ENCODE results near the gene FAM163A. TPM values are rescaled to one million over a fixed set of nuclear protein-coding genes. Genes with fewer than 3 reads are reported as not detected.

Gene FAM163A
- total RNA-seq, 2 experiments from 2014 or later, result not detected

GRCh38 chr1:179805291-179806195, 62.5 kb downstream of the FAM163A start:
- Mint-ChIP-seq H3K4me1 (no peaks in the 10 kb centered on the region), H3K4me3 (no peak overlapping the region), H3K27me3 (peaks cover 4% of the 10 kb centered on the region), H3K9me3 (no peaks in the 10 kb centered on the region), H3K27ac (no peak overlapping the region), H3K36me3 (ENCODE audit: low read depth) (no peaks in the 10 kb centered on the region)
- POLR2A ChIA-PET, result no interaction called here
- DNase-seq, result no peak
- CTCF ChIA-PET, result interaction anchor here (3.3 to 11.6 kb wide), 3 partner anchors 9 to 100 kb away, joined by 20 to 419 read pairs (median 60); no protein-coding TSS in a partner anchor

- CTCF ChIA-PET, result interaction anchor here (3.3 to 11.6 kb wide), 3 partner anchors 8 to 101 kb away, joined by 20 to 419 read pairs (median 60); no protein-coding TSS in a partner anchor
- H3K4me3 Mint-ChIP-seq, result no peak overlapping the region
- no peak for DNase-seq
- H3K27me3 Mint-ChIP-seq, result peaks cover 3% of the 10 kb centered on the region
- H3K4me1 Mint-ChIP-seq, result no peaks in the 10 kb centered on the region
- POLR2A ChIA-PET, result no interaction called here
- H3K36me3 Mint-ChIP-seq (ENCODE audit: low read depth), result no peaks in the 10 kb centered on the region
- no peaks in the 10 kb centered on the region for H3K9me3 Mint-ChIP-seq
- no peak overlapping the region for H3K27ac Mint-ChIP-seq
These were observed 63.2 kb downstream of the FAM163A start for GRCh38 chr1:179806333-179806732.

- ChIA-PET CTCF (interaction anchor here (3.3 to 11.6 kb wide), 4 partner anchors 7 to 102 kb away, joined by 17 to 419 read pairs (median 40); no protein-coding TSS in a partner anchor), POLR2A (no interaction called here)
- H3K36me3 Mint-ChIP-seq (ENCODE audit: low read depth), result no peaks in the 10 kb centered on the region
These were observed 64.2 kb downstream of the FAM163A start for GRCh38 chr1:179807291-179807690.

GRCh38 chr1:179807691-179808485, 64.8 kb downstream of the FAM163A start:
- H3K27ac Mint-ChIP-seq, result no peak overlapping the region
- H3K4me3 Mint-ChIP-seq, result no peak overlapping the region
- POLR2A ChIA-PET, result no interaction called here
- peaks cover 3% of the 10 kb centered on the region for H3K27me3 Mint-ChIP-seq
- no peaks in the 10 kb centered on the region for H3K4me1 Mint-ChIP-seq
- H3K36me3 Mint-ChIP-seq (ENCODE audit: low read depth), result no peaks in the 10 kb centered on the region
- CTCF ChIA-PET, result interaction anchor here (4.2 to 11.6 kb wide), 3 partner anchors 14 to 102 kb away, joined by 17 to 419 read pairs (median 60); no protein-coding TSS in a partner anchor
- no peak for DNase-seq
- H3K9me3 Mint-ChIP-seq, result no peaks in the 10 kb centered on the region

More at GRCh38 chr1:179807291-179807690, 64.2 kb downstream of the FAM163A start:
- Mint-ChIP-seq H3K27me3 (peaks cover 3% of the 10 kb centered on the region), H3K4me3 (no peak overlapping the region), H3K27ac (no peak overlapping the region), H3K9me3 (no peaks in the 10 kb centered on the region), H3K4me1 (no peaks in the 10 kb centered on the region)
- no peak for DNase-seq

- H3K4me1 Mint-ChIP-seq, result no peaks in the 10 kb centered on the region
- no peaks in the 10 kb centered on the region for H3K36me3 Mint-ChIP-seq (ENCODE audit: low read depth)
- POLR2A ChIA-PET, result no interaction called here
- peaks cover 3% of the 10 kb centered on the region for H3K27me3 Mint-ChIP-seq
- no peaks in the 10 kb centered on the region for H3K9me3 Mint-ChIP-seq
- H3K27ac Mint-ChIP-seq, result no peak overlapping the region
- DNase-seq, result no peak
- CTCF ChIA-PET, result interaction anchor here (1.2 to 11.6 kb wide), 8 partner anchors 11 to 557 kb away, joined by 3 to 419 read pairs (median 16); no protein-coding TSS in a partner anchor
- no peak overlapping the region for H3K4me3 Mint-ChIP-seq
These were observed 65.4 kb downstream of the FAM163A start for GRCh38 chr1:179808503-179808902.

DNA sequence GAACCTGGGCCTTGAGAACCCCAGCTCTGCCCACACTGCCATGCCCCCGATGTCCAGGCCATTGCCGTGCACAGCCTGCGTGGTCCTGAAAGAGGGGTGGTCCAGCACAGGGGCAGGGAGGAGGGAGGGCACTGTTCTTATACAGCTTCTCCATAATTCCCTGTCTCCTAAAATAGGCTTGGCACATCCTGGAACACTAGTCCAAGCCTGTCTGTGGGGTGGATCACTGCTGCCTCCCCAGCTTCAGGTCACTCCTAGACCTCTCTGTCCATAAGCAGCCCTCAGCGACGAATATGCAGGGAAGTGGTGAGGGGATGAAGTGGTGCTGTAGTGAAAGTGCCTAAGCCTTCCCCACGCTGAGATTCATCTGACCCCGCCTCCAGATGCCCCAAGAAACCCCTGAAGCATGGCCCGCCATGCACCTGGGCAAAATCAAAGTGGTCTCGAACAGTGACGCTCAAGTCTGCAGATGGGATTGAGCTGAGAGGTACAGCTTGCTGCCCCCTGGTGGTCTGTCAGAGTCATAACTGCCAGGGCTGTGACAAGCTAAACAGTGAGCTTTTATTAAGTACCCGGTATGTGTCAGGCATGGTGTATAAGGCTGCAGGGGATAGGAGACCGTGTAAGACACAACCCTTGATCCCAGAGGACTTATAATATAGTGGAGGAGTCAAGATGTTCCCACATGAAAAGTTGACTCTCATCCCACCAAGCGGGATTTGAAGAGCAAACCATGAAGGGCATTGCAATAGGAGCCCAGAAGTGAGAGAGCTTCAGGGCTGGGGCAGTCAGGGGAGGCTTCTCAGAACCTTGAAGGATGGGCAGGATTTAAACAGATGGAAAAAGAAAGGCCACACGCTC, 66.6 kb downstream of the FAM163A start:
- H3K4me1 Mint-ChIP-seq, result peaks cover 3% of the 10 kb centered on the region
- POLR2A ChIA-PET, result interaction anchor here (1.1 to 1.7 kb wide), 2 partner anchors 103 to 145 kb away, joined by 3 to 7 read pairs; partner anchors contain the start of gene CEP350
- DNase-seq, result peak; percentile 64
- H3K9me3 Mint-ChIP-seq, result no peaks in the 10 kb centered on the region
- peaks cover 3% of the 10 kb centered on the region for H3K27me3 Mint-ChIP-seq
- H3K27ac Mint-ChIP-seq, result no peak overlapping the region
- CTCF ChIA-PET, result interaction anchor here (0.6 to 11.6 kb wide), 48 partner anchors 9 to 1655 kb away, joined by 3 to 419 read pairs (median 4); no protein-coding TSS in a partner anchor
- no peak overlapping the region for H3K4me3 Mint-ChIP-seq
- H3K36me3 Mint-ChIP-seq (ENCODE audit: low read depth), result no peaks in the 10 kb centered on the region

DNA sequence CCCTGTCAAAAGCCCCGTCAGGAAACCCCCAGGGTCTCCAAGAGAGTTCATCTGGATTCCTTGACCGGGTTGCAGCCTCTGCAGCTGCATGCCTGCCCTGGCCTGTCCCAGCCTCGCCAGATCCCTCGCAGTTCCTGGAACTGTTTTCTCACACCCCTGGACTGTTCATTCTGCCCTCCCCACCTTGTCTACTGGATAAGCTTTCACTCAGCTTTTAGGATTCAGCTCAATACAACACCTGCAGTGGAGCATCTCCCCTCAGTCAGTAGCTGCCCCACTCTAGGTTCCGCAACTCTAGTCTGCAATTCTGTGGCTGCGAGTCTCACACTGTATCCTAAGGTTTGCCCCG, 67.2 kb downstream of the FAM163A start:
- H3K27me3 Mint-ChIP-seq, result peaks cover 3% of the 10 kb centered on the region
- no peaks in the 10 kb centered on the region for H3K36me3 Mint-ChIP-seq (ENCODE audit: low read depth)
- no peak for DNase-seq
- ChIA-PET POLR2A (interaction anchor here (1.1 to 1.7 kb wide), 2 partner anchors 104 to 145 kb away, joined by 3 to 7 read pairs; partner anchors contain the start of gene CEP350), CTCF (interaction anchor here (0.6 to 11.6 kb wide), 46 partner anchors 9 to 1655 kb away, joined by 3 to 419 read pairs (median 4); no protein-coding TSS in a partner anchor)
- peaks cover 9% of the 10 kb centered on the region for H3K4me1 Mint-ChIP-seq
- H3K27ac Mint-ChIP-seq, result no peak overlapping the region
- no peak overlapping the region for H3K4me3 Mint-ChIP-seq
- H3K9me3 Mint-ChIP-seq, result no peaks in the 10 kb centered on the region

DNA sequence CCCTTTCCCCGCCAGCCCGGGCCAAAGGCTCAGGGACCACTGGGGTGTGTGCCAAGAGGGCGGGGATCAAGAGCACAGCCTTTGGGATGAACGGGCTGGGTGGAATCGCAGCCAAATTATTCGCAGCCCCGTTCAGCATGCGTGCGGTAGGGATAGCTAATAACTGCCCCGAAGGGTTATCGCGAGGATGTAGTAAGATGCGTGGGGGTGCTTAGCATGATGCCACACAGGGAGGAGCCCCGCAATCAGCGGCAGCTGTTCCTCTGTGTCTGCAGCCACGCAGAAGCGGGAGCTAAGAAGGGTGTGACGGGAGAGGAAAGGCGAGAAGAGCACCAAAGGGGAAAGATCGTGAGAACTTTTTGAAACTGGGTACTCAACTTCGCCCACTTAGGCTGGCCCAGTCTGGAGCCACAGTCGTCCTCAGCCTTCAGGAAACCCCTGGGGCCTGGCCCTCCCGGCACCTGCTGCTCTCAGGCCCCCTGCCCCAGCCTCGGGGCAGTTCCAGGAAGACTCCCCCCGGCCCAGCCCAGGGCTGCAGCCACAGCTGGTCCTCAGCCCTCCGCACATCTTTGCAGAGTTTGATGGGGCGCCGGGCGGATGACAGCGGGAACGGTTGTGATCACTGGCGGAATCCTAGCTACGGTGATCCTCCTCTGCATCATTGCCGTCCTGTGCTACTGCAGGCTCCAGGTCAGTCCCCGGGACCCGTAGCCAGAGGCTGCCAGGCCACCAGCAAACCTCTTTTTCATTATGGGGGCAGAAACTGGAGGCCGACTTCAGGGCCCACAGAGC, 69.6 kb downstream of the FAM163A start:
- no peak for DNase-seq
- Mint-ChIP-seq H3K27me3 (peaks cover 5% of the 10 kb centered on the region), H3K27ac (no peak overlapping the region), H3K4me3 (no peak overlapping the region), H3K4me1 (peaks cover 16% of the 10 kb centered on the region), H3K9me3 (no peaks in the 10 kb centered on the region), H3K36me3 (ENCODE audit: low read depth) (no peaks in the 10 kb centered on the region)
- CTCF ChIA-PET, result interaction anchor here (2.5 to 11.6 kb wide), 3 partner anchors 7 to 107 kb away, joined by 20 to 419 read pairs (median 29); no protein-coding TSS in a partner anchor
- POLR2A ChIA-PET, result no interaction called here

- CTCF ChIA-PET, result interaction anchor here (0.6 to 11.6 kb wide), 57 partner anchors 8 to 942 kb away, joined by 3 to 419 read pairs (median 5); partner anchors contain the start of genes CEP350, TOR1AIP1 and TOR1AIP2
These were observed 70.8 kb downstream of the FAM163A start for GRCh38 chr1:179813626-179814545.

GRCh38 chr1:179814546-179814838, 71.4 kb downstream of the FAM163A start:
- Mint-ChIP-seq H3K4me1 (peaks cover 16% of the 10 kb centered on the region), H3K9me3 (no peaks in the 10 kb centered on the region), H3K36me3 (ENCODE audit: low read depth) (no peaks in the 10 kb centered on the region), H3K27ac (no peak overlapping the region), H3K27me3 (peaks cover 5% of the 10 kb centered on the region), H3K4me3 (peak overlapping the region; percentile 79)
- no peak for DNase-seq
- CTCF ChIA-PET, result interaction anchor here (0.6 to 11.6 kb wide), 68 partner anchors 9 to 943 kb away, joined by 3 to 419 read pairs (median 4); partner anchors contain the start of genes CEP350, TOR1AIP1, TOR1AIP2 and TOR3A
- POLR2A ChIA-PET, result interaction anchor here (0.9 to 1.4 kb wide), 4 partner anchors 68 to 340 kb away, joined by 3 to 6 read pairs (median 3); partner anchors contain the start of genes QSOX1 and TOR1AIP1

More at GRCh38 chr1:179813626-179814545, 70.8 kb downstream of the FAM163A start:
- POLR2A ChIA-PET, result interaction anchor here (0.9 to 1.4 kb wide), 3 partner anchors 68 to 341 kb away, joined by 3 to 6 read pairs (median 3); partner anchors contain the start of genes QSOX1 and TOR1AIP1
- Mint-ChIP-seq H3K4me1 (peaks cover 16% of the 10 kb centered on the region), H3K4me3 (peak overlapping the region; percentile 79), H3K36me3 (ENCODE audit: low read depth) (no peaks in the 10 kb centered on the region), H3K27ac (no peak overlapping the region), H3K27me3 (peaks cover 5% of the 10 kb centered on the region), H3K9me3 (no peaks in the 10 kb centered on the region)
- no peak for DNase-seq
